Left ventricle myocardium inferior (tissue), 1 donor: ENCODE data around the gene NOP58. TPM values are rescaled to one million over a fixed set of nuclear protein-coding genes. Genes with fewer than 3 reads are reported as not detected.
"Not testable (repeated sequence)": the region's sequence is repeated elsewhere in the genome, so short reads cannot be mapped to it uniquely, and the experiment has no call there.

ENCODE experiments used
- DNase-seq: peaks from one replicate; pipeline ENCODE4 v3.0.0-alpha.2; 2020
- H3K27ac ChIP-seq: fragments of 200-600 bp; replicated peaks from 2 replicates; pipeline ENCODE4 v1.8.0; 2021
- H3K27me3 ChIP-seq: fragments of 200-600 bp; 2 replicates; pipeline ENCODE4 v1.8.0; 2021; ENCODE audit warnings: low read depth
- H3K36me3 ChIP-seq: fragments of 200-600 bp; 2 replicates; pipeline ENCODE4 v1.8.0; 2021
- H3K4me1 ChIP-seq: fragments of 200-600 bp; 2 replicates; pipeline ENCODE4 v1.8.0; 2021
- H3K4me3 ChIP-seq: fragments of 200-600 bp; 2 replicates; pipeline ENCODE4 v1.8.0; 2021; ENCODE audit warnings: mild to moderate bottlenecking, moderate library complexity
- H3K9me3 ChIP-seq: fragments of 200-600 bp; replicated peaks from 2 replicates; pipeline ENCODE4 v1.8.0; 2021
- intact Hi-C: fragments of 100-400 bp; cut with micrococcal nuclease; formaldehyde crosslinking; loops from one replicate; pipeline ENCODE4 v1.11.0; 2022
- total RNA-seq: library from RNA; stranded (reverse); fragmentation: NEBNext Ultra II Directional; extraction: Animal tissue kit (Norgen Biotek cat#: 25700); gene quantifications from one replicate; pipeline ENCODE4 v1.2.1, GENCODE V29; 2021
- TF ChIP-seq, protein P1 (sequence below): fragments of 200-600 bp; IDR thresholded peaks from 2 replicates; pipeline ENCODE4 v1.8.0; 2021; ENCODE audit warnings: antibody characterized with exemption, mild to moderate bottlenecking, borderline replicate concordance
- donor health status: DM: no; HTN: yes; CAD: no; lungs with severe emphysema.

Gene NOP58
- total RNA-seq, 1 donor from 2014 or later: 21.4 TPM

DNA sequence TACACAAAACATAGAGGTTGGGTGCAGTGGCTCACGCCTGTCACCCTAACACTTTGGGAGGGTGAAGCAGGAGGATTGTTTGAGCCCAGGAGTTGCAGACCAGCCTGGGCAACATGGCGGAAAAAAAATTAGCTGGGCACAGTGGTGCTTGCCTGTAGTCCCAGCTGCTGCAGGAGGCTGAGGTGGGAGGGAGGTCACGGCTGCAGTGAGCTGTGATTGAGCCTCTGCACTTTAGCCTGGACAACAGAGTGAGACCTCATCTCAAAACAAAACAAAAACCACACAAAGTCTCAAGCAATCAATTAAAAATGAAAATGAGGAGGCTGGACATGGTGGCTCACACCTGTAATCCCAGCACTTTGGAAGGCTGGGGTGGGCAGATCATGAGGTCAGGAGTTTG, 4.9 kb downstream of the NOP58 start:
- H3K4me1 ChIP-seq: peaks cover 59% of the 10 kb centered on the region

DNA sequence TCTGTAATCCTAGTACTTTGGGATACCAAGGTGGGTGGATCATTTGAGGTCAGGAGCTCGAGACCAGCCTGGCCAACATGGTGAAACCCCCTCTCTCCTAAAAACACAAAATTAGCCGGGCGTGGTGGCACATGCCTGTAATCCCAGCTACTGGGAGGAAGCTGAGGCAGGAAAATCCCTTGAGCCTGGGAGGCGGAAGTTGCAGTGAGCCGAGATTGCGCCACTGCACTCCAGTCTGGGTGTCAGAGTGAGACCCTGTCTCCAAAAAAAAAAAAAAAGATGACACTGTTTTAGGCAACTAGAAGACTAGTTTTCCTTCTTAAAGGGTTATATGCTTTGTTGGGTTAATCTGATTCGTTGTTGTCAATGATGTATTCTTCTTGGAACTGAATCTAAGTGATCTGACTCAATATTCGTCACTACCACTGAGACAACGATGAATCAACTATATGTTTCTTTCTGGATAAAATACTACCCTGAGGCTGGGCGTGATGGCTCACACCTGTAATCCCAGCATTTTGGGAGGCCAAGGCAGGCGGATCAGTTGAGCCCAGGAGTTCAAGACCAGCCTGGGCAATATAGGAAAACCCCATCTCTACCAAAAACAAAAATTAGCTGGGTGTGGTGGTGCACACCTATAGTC, 10.6 kb downstream of the NOP58 start:
- DNase-seq, intact Hi-C loops: not testable (repeated sequence)

More for the DNA sequence above, 4.9 kb downstream of the NOP58 start:
- H3K4me3 ChIP-seq: no peak overlapping the region
- no peaks in the 10 kb centered on the region for H3K27me3 ChIP-seq
- intact Hi-C loops: no loop called here
- H3K9me3 ChIP-seq: no peaks in the 10 kb centered on the region
- peaks cover 3% of the 10 kb centered on the region for H3K36me3 ChIP-seq
- H3K27ac ChIP-seq: no peak overlapping the region
- no peak for DNase-seq
- TF ChIP-seq, protein P1, sequence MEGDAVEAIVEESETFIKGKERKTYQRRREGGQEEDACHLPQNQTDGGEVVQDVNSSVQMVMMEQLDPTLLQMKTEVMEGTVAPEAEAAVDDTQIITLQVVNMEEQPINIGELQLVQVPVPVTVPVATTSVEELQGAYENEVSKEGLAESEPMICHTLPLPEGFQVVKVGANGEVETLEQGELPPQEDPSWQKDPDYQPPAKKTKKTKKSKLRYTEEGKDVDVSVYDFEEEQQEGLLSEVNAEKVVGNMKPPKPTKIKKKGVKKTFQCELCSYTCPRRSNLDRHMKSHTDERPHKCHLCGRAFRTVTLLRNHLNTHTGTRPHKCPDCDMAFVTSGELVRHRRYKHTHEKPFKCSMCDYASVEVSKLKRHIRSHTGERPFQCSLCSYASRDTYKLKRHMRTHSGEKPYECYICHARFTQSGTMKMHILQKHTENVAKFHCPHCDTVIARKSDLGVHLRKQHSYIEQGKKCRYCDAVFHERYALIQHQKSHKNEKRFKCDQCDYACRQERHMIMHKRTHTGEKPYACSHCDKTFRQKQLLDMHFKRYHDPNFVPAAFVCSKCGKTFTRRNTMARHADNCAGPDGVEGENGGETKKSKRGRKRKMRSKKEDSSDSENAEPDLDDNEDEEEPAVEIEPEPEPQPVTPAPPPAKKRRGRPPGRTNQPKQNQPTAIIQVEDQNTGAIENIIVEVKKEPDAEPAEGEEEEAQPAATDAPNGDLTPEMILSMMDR: no peak

DNA sequence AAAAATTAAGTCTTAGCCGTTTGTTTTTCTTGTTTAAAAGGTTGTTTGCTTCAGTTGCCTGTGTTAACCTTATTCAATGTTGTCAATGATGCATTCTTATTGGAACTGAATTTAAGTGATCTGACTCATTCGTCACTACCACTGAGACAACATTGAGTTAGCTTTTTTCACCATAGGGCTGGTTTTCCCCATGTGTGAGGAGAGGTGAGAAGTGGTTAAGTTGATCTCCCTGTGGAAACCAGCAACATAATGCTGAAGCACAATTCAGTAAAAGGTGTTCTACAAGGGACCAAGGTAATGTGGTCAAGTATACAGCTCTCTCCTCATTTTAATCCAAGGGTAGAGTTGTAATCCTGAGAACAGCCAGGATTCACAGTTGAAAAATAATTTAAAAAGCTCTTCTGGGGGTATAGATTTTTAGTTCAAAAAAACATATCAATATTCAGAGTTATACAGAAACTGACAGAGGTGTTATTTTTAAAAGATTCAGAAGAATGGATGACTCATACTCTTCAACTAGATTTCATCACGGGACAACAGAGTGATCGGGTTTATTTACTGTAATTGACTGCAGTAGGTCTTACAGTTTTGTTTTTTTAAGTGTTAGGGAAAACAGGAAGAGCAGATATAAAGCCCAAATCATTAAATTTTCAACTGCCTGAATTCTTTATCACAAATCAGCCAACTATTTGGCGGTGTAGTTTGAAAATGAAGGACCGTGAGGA, 12.6 kb downstream of the NOP58 start:
- Histone ChIP-seq H3K4me1 (peaks cover 43% of the 10 kb centered on the region), H3K4me3 (no peak overlapping the region), H3K9me3 (no peaks in the 10 kb centered on the region), H3K27ac (no peak overlapping the region), H3K27me3 (no peaks in the 10 kb centered on the region), H3K36me3 (peaks cover 39% of the 10 kb centered on the region)
- TF ChIP-seq, protein P1: no peak
- intact Hi-C loops: no loop called here
- DNase-seq: no peak

More for the DNA sequence above, 10.6 kb downstream of the NOP58 start:
- H3K27ac ChIP-seq, H3K4me3 ChIP-seq, H3K9me3 ChIP-seq, H3K27me3 ChIP-seq: not testable (repeated sequence)
- peaks cover 42% of the 10 kb centered on the region for H3K4me1 ChIP-seq
- peaks cover 25% of the 10 kb centered on the region for H3K36me3 ChIP-seq

DNA sequence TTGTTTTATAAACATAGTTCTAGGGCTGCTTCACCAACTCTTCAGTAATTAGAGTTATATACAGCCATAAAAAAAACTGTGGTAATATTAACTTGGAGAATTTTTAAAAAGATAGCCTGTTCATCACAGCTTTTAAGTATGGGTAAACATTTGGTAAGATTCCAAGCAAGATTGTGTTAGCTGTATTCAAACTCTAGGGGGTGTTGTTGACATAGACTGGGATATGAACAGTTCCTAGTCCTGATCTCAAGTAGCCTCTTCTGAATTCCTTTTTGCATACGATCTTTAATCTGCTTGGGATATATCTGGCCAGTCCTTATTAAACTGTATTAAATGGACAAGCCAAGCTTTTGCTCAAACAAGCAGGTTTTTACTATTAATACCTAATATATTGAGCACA, 13.4 kb downstream of the NOP58 start:
- Histone ChIP-seq H3K4me3 (no peak overlapping the region), H3K9me3 (no peaks in the 10 kb centered on the region), H3K36me3 (peaks cover 47% of the 10 kb centered on the region), H3K27ac (no peak overlapping the region), H3K4me1 (peaks cover 39% of the 10 kb centered on the region), H3K27me3 (no peaks in the 10 kb centered on the region)
- intact Hi-C loops: no loop called here
- DNase-seq: no peak
- TF ChIP-seq, protein P1: peak; percentile 74

DNA sequence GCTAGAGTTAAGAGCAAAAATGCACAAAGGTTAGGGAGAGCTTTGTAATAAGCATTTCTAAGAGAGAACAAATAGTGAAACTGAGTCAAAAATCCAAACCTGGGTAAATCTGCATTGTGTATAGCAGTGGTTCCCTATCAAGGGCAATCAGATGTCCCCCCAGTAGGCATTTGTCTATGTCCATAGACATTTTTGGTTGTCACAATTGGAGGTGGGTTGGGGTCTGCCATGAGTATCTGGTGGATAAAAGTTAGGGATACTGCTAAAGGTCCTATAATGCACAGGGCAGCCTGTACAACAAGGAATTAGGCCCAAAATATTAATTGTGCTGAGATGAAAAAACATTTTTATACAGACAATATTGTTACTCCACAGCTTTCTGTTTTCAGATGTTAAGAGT, 21.0 kb downstream of the NOP58 start:
- intact Hi-C loops: loop anchor here (10.0 kb wide), 1 partner anchor 88 kb away; the partner anchor contains the start of gene BMPR2
- no peak overlapping the region for H3K27ac ChIP-seq
- TF ChIP-seq, protein P1: no peak
- no peak overlapping the region for H3K4me3 ChIP-seq
- H3K9me3 ChIP-seq: no peaks in the 10 kb centered on the region
- no peaks in the 10 kb centered on the region for H3K27me3 ChIP-seq
- H3K36me3 ChIP-seq: peaks cover 93% of the 10 kb centered on the region
- DNase-seq: no peak
- H3K4me1 ChIP-seq: peaks cover 3% of the 10 kb centered on the region
